ENCODE results near the gene TLN1. TPM values are rescaled to one million over a fixed set of nuclear protein-coding genes. Genes with fewer than 3 reads are reported as not detected.

The TLN1 gene
- total and polyA plus RNA-seq, 7 donors: 45.0 to 609 (median 354) TPM

GRCh38 chr9:35649431-35650340 lies 82.3 kb downstream of the TLN1 start:
- Histone ChIP-seq H3K27me3 (no peaks in the 10 kb centered on the region), H3K36me3 (no peaks in the 10 kb centered on the region), H3K9me3 (no peaks in the 10 kb centered on the region), H3K4me1 (peaks cover 0 to 13% (median 11%) of the 10 kb centered on the region in 4 donors), H3K4me3 (no peak overlapping the region), H3K27ac (peak overlapping the region in 1 of 4 donors; percentile 7)
- TF ChIP-seq CTCF (IDR thresholded peaks at IDR 0.05) (no peak), POLR2AphosphoS5 (IDR thresholded peaks at IDR 0.05) (no peak), EP300 (IDR thresholded peaks at IDR 0.05) (no peak), POLR2A (IDR thresholded peaks at IDR 0.05) (no peak)
- intact Hi-C loops (cut with DNase I): loop anchor here (5.0 to 10.0 kb wide), 3 partner anchors 98 to 655 kb away; partner anchors contain the start of genes GBA2 and RGP1
- 65 to 85% methylated on average over 26 of the region's 26 CpGs for WGBS, 2 donors
- no peak for DNase-seq

Small RNA genes lying within 50 kb of the gene (small RNA-seq; reads per million reads assigned to genes)
- 0 to 0.11 (median 0) reads per million in 3 donors for gene MIR6853
- 0 reads per million in 3 donors for gene RMRP
- gene RN7SL22P: 0 reads per million in 3 donors

Other genes with a start within 250 kb of the TLN1 start
- 10 to 100 TPM; 30.9 to 47.1 (median 43.4) TPM for gene RUSC2, start 242.1 kb downstream of the TLN1 start, total RNA-seq
- gene RUSC2, start 242.1 kb downstream of the TLN1 start, polyA plus RNA-seq: 1 to 10 TPM in 2 of 3 donors, under 1 TPM in 1; 0.92 to 5.6 (median 1.2) TPM
- 10 to 100 TPM; 23.5 to 47.4 (median 29.2) TPM for gene TESK1, start 126.9 kb downstream of the TLN1 start, total RNA-seq
- gene TESK1, start 126.9 kb downstream of the TLN1 start, polyA plus RNA-seq: 10 to 100 TPM; 24.6 to 33.3 (median 27.0) TPM
- gene CD72, start 113.8 kb downstream of the TLN1 start, total RNA-seq: 1 to 10 TPM in 2 of 4 donors, under 1 TPM in 2; 0.36 to 8.0 (median 1.1) TPM
- 10 to 100 TPM in 1 of 3 donors, 1 to 10 TPM in 2; 1.2 to 42.1 (median 1.4) TPM for gene CD72, start 113.8 kb downstream of the TLN1 start, polyA plus RNA-seq
- gene SIT1, start 81.3 kb downstream of the TLN1 start, total RNA-seq: under 1 TPM in 2 of 4 donors, not detected in 2; 0.81 to 0.82 TPM
- gene SIT1, start 81.3 kb downstream of the TLN1 start, polyA plus RNA-seq: 10 to 100 TPM in 1 of 3 donors, 1 to 10 TPM in 1, not detected in 1; 1.8 to 15.9 TPM
- gene RMRP, start 74.2 kb downstream of the TLN1 start, total RNA-seq: over 10,000 TPM in 2 of 4 donors, 1,000 to 10,000 TPM in 2; 2,523 to 26,387 (median 8,883) TPM
- gene RMRP, start 74.2 kb downstream of the TLN1 start, polyA plus RNA-seq: 100 to 1,000 TPM in 1 of 3 donors, not detected in 2; 480 TPM
- gene CCDC107, start 73.9 kb downstream of the TLN1 start, total RNA-seq: 100 to 1,000 TPM in 1 of 4 donors, 10 to 100 TPM in 3; 70.6 to 112 (median 83.1) TPM
- gene CCDC107, start 73.9 kb downstream of the TLN1 start, polyA plus RNA-seq: 10 to 100 TPM; 21.3 to 28.8 (median 24.2) TPM
- gene ARHGEF39, start 67.0 kb downstream of the TLN1 start, total RNA-seq: 1 to 10 TPM in 3 of 4 donors, under 1 TPM in 1; 0.99 to 3.3 (median 1.4) TPM
- 1 to 10 TPM in 2 of 3 donors, under 1 TPM in 1; 0.60 to 9.0 (median 1.6) TPM for gene ARHGEF39, start 67.0 kb downstream of the TLN1 start, polyA plus RNA-seq
- gene CA9, start 58.3 kb downstream of the TLN1 start, total RNA-seq: under 1 TPM in 2 of 4 donors, not detected in 2; 0.33 to 0.71 TPM
- gene CA9, start 58.3 kb downstream of the TLN1 start, polyA plus RNA-seq: 1 to 10 TPM in 1 of 3 donors, not detected in 2; 1.7 TPM
- 1,000 to 10,000 TPM; 3,590 to 8,131 (median 6,107) TPM for gene TPM2, start 42.3 kb downstream of the TLN1 start, total RNA-seq
- 100 to 1,000 TPM in 2 of 3 donors, 10 to 100 TPM in 1; 49.9 to 447 (median 334) TPM for gene TPM2, start 42.3 kb downstream of the TLN1 start, polyA plus RNA-seq
- 10 to 100 TPM; 65.9 to 82.7 (median 75.4) TPM for gene CREB3, start 471 bp upstream of the TLN1 start, total RNA-seq
- 10 to 100 TPM; 31.0 to 39.0 (median 35.3) TPM for gene CREB3, start 471 bp upstream of the TLN1 start, polyA plus RNA-seq
- gene GBA2, start 17.0 kb upstream of the TLN1 start, total RNA-seq: 10 to 100 TPM; 45.9 to 91.7 (median 64.8) TPM
- 10 to 100 TPM; 34.8 to 88.5 (median 58.5) TPM for gene GBA2, start 17.0 kb upstream of the TLN1 start, polyA plus RNA-seq
- gene RGP1, start 17.1 kb upstream of the TLN1 start, total RNA-seq: 10 to 100 TPM; 13.3 to 23.5 (median 13.5) TPM
- gene RGP1, start 17.1 kb upstream of the TLN1 start, polyA plus RNA-seq: 10 to 100 TPM; 10.2 to 37.2 (median 21.3) TPM
- gene MSMP, start 22.1 kb upstream of the TLN1 start, total RNA-seq: not detected
- gene MSMP, start 22.1 kb upstream of the TLN1 start, polyA plus RNA-seq: under 1 TPM in 1 of 3 donors, not detected in 2; 0.57 TPM
- 10 to 100 TPM; 20.3 to 26.6 (median 24.4) TPM for gene NPR2, start 59.4 kb upstream of the TLN1 start, total RNA-seq
- gene NPR2, start 59.4 kb upstream of the TLN1 start, polyA plus RNA-seq: 1 to 10 TPM in 1 of 3 donors, under 1 TPM in 2; 0.60 to 9.5 (median 0.69) TPM
- 1 to 10 TPM; 1.4 to 2.8 (median 2.4) TPM for gene SPAG8, start 80.1 kb upstream of the TLN1 start, total RNA-seq
- 1 to 10 TPM in 1 of 3 donors, not detected in 2; 1.1 TPM for gene SPAG8, start 80.1 kb upstream of the TLN1 start, polyA plus RNA-seq
- 10 to 100 TPM; 23.5 to 42.8 (median 36.2) TPM for gene HINT2, start 82.8 kb upstream of the TLN1 start, total RNA-seq
- 100 to 1,000 TPM in 2 of 3 donors, 10 to 100 TPM in 1; 85.8 to 125 (median 112) TPM for gene HINT2, start 82.8 kb upstream of the TLN1 start, polyA plus RNA-seq
- gene FAM221B, start 96.5 kb upstream of the TLN1 start, total RNA-seq: not detected
- under 1 TPM in 1 of 3 donors, not detected in 2; 0.03 TPM for gene FAM221B, start 96.5 kb upstream of the TLN1 start, polyA plus RNA-seq
- gene TMEM8B, start 97.0 kb upstream of the TLN1 start, total RNA-seq: 10 to 100 TPM in 1 of 4 donors, 1 to 10 TPM in 3; 6.4 to 12.5 (median 8.4) TPM
- 1 to 10 TPM; 3.5 to 9.5 (median 4.2) TPM for gene TMEM8B, start 97.0 kb upstream of the TLN1 start, polyA plus RNA-seq
- gene OR13J1, start 138.2 kb upstream of the TLN1 start, total RNA-seq: not detected
- gene OR13J1, start 138.2 kb upstream of the TLN1 start, polyA plus RNA-seq: not detected
- 1 to 10 TPM; 2.1 to 6.4 (median 4.0) TPM for gene HRCT1, start 174.0 kb upstream of the TLN1 start, total RNA-seq
- gene HRCT1, start 174.0 kb upstream of the TLN1 start, polyA plus RNA-seq: 10 to 100 TPM in 2 of 3 donors, 1 to 10 TPM in 1; 4.2 to 88.5 (median 12.7) TPM
- gene SPAAR, start 177.3 kb upstream of the TLN1 start, total RNA-seq: 1 to 10 TPM in 3 of 4 donors, under 1 TPM in 1; 0.82 to 5.5 (median 2.1) TPM
- 1 to 10 TPM in 1 of 3 donors, not detected in 2; 2.5 TPM for gene SPAAR, start 177.3 kb upstream of the TLN1 start, polyA plus RNA-seq
- gene OR2S2, start 226.0 kb upstream of the TLN1 start, total RNA-seq: not detected
- gene OR2S2, start 226.0 kb upstream of the TLN1 start, polyA plus RNA-seq: not detected